ENCODE results near the gene RBM23. TPM values are rescaled to one million over a fixed set of nuclear protein-coding genes. Genes with fewer than 3 reads are reported as not detected.

RBM23 gene
- total and polyA plus RNA-seq, 9 of the 15 experiments (the other 6 are each of a cell fraction or from before 2014, with no cell fraction given), result 46.0 to 102 (median 58.5) TPM

DNA sequence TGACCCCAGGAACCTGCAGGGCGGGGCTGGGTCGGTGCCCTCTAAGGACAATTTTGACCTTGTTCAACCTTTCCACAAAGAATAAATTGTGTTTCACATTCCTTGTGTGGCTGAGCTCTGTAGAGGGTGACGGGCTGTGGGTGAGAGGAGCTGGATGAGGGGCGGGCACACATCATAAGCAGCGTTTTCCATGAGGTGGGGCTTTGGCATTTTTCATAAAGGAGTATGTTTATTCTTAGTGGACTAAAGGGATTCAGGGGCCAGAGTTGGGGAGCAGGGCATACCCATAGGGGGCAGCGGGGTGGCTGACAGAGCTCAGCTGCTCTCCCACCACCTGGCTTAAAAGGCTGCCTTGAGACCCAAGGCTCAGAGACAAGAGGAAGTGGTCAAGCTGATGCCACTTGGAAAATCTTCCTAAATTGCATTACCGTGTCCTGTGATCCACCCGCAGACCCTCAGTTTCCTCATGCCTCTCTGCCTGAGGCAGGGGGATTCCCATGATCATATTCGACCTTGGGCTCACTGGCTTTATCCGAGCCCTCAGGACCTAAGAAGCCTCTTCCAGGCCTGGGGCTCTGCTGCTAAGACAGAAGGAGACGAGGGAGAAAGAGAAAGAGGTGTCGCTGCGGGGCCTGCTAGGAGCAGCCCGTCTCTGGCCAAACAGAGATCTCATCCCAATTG is 71.1 kb downstream of the RBM23 start:
- Histone ChIP-seq H3K27me3 (ENCODE audit: control insufficient read depth in 2 of 2, insufficient read depth in 2 of 2, low read length in 2 of 2) (no peaks in the 10 kb centered on the region), H3K9ac (ENCODE audit: insufficient read depth in 1 of 2, low read depth in 2 of 2, low read length in 2 of 2) (peak overlapping the region in 1 of 2 experiments; percentile 53; a peak in 1 of 4 replicates)
- 0 out of 2 replicates have a peak, but pooled peaks have one; percentile 12 for TF ChIP-seq SPI1 (IDR thresholded peaks at IDR 0.05; ENCODE audit: borderline replicate concordance, low read depth, low read length)
- TF ChIP-seq, protein P1, sequence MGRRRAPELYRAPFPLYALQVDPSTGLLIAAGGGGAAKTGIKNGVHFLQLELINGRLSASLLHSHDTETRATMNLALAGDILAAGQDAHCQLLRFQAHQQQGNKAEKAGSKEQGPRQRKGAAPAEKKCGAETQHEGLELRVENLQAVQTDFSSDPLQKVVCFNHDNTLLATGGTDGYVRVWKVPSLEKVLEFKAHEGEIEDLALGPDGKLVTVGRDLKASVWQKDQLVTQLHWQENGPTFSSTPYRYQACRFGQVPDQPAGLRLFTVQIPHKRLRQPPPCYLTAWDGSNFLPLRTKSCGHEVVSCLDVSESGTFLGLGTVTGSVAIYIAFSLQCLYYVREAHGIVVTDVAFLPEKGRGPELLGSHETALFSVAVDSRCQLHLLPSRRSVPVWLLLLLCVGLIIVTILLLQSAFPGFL (CRISPR knock-in tag; IDR thresholded peaks at IDR 0.05), result no peak
- no peak for TF ChIP-seq TBL1XR1 (IDR thresholded peaks at IDR 0.05; ENCODE audit: low read length in 2 of 2)
- TF ChIP-seq, protein P2, sequence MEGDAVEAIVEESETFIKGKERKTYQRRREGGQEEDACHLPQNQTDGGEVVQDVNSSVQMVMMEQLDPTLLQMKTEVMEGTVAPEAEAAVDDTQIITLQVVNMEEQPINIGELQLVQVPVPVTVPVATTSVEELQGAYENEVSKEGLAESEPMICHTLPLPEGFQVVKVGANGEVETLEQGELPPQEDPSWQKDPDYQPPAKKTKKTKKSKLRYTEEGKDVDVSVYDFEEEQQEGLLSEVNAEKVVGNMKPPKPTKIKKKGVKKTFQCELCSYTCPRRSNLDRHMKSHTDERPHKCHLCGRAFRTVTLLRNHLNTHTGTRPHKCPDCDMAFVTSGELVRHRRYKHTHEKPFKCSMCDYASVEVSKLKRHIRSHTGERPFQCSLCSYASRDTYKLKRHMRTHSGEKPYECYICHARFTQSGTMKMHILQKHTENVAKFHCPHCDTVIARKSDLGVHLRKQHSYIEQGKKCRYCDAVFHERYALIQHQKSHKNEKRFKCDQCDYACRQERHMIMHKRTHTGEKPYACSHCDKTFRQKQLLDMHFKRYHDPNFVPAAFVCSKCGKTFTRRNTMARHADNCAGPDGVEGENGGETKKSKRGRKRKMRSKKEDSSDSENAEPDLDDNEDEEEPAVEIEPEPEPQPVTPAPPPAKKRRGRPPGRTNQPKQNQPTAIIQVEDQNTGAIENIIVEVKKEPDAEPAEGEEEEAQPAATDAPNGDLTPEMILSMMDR (IDR thresholded peaks at IDR 0.05 in 2 of 3, conservative IDR thresholded peaks at IDR 0.05 in 1 of 3; ENCODE audit: insufficient read depth in 2 of 3, low read depth in 1 of 3, low read length in 3 of 3), result peak in 2 of 3 experiments; percentile 21 to 24; a peak in 2 of 6 replicates
- no peak for TF ChIP-seq EGR1 (conservative IDR thresholded peaks at IDR 0.05)
- no peak for TF ChIP-seq U2AF2 (optimal IDR thresholded peaks at IDR 0.05; ENCODE audit: low read depth, low read length)
- TF ChIP-seq ZZZ3 (IDR thresholded peaks at IDR 0.05), result no peak
- TF ChIP-seq JUND (IDR thresholded peaks at IDR 0.05; ENCODE audit: borderline replicate concordance, low read depth, low read length), result no peak
- TF ChIP-seq JUND (tag; IDR thresholded peaks at IDR 0.05; ENCODE audit: borderline replicate concordance, low read depth, low read length), result no peak
- no peak for TF ChIP-seq ZNF140 (CRISPR knock-in tag; IDR thresholded peaks at IDR 0.05)
- no peak for TF ChIP-seq E2F5 (CRISPR knock-in tag; IDR thresholded peaks at IDR 0.05)
- no peak for TF ChIP-seq HDAC3 (IDR thresholded peaks at IDR 0.05; ENCODE audit: borderline replicate concordance, partially characterized antibody)
- TF ChIP-seq HNRNPH1 (optimal IDR thresholded peaks at IDR 0.05; ENCODE audit: low read depth, low read length), result no peak
- TF ChIP-seq NBN (IDR thresholded peaks at IDR 0.05; ENCODE audit: low read depth), result no peak
- TF ChIP-seq, protein P3, sequence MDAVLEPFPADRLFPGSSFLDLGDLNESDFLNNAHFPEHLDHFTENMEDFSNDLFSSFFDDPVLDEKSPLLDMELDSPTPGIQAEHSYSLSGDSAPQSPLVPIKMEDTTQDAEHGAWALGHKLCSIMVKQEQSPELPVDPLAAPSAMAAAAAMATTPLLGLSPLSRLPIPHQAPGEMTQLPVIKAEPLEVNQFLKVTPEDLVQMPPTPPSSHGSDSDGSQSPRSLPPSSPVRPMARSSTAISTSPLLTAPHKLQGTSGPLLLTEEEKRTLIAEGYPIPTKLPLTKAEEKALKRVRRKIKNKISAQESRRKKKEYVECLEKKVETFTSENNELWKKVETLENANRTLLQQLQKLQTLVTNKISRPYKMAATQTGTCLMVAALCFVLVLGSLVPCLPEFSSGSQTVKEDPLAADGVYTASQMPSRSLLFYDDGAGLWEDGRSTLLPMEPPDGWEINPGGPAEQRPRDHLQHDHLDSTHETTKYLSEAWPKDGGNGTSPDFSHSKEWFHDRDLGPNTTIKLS (IDR thresholded peaks at IDR 0.05; ENCODE audit: borderline replicate concordance, low read depth), result no peak
- TF ChIP-seq ZNF830 (CRISPR knock-in tag; IDR thresholded peaks at IDR 0.05), result no peak

More for the DNA sequence above, 71.1 kb downstream of the RBM23 start:
- in situ Hi-C loops (cut with MboI), result loop anchor here (10.0 kb wide), 2 partner anchors 193 to 283 kb away; no protein-coding TSS in a partner anchor
- BruUV-seq (replicated peaks), result no TSS peak
- ChIA-PET POLR2A (interaction anchor here (0.5 to 1.3 kb wide), 4 partner anchors 13 to 48 kb away, joined by 3 read pairs; no protein-coding TSS in a partner anchor), CTCF (ENCODE audit: low intra/inter-chr PET ratio) (no interaction called here)
- no peak overlapping the region for H3K27ac ChIP-seq (ENCODE audit: extremely low read depth, low read depth, low read length)
- no peak overlapping the region for H3K4me3 ChIP-seq
- FAIRE-seq, result no peak
- peak; percentile 30; the same call in 2 of the 3 replicates for ATAC-seq
- no peaks in the 10 kb centered on the region for H3K36me3 ChIP-seq (ENCODE audit: control insufficient read depth, insufficient read depth, low read length)
- intact Hi-C loops (cut with micrococcal nuclease), result no loop called here
- no peak overlapping the region for H3K4me2 ChIP-seq (ENCODE audit: insufficient read depth, low read length)
- H3K9me3 ChIP-seq (replicated peaks; ENCODE audit: control insufficient read depth, insufficient read depth, low read depth, low read length), result no peaks in the 10 kb centered on the region
- peak overlapping the region; percentile 22 for H2AFZ ChIP-seq (ENCODE audit: low read depth, low read length)
- peaks cover 5 to 27% of the 10 kb centered on the region in 2 experiments; a peak in 3 of 5 replicates for H3K4me1 ChIP-seq (replicated peaks in 1 of 2; ENCODE audit: control insufficient read depth in 2 of 2, insufficient read depth in 2 of 2, low read length in 2 of 2)
- WGBS (ENCODE audit: insufficient coverage, low coverage, missing lambda C conversion rate), result 74% methylated on average over 11 of the region's 14 CpGs
- DNase-seq (ENCODE audit: extremely low read depth in 1 of 4, low spot score in 3 of 4), result no peak
- no peaks in the 10 kb centered on the region for H3K9me1 ChIP-seq (ENCODE audit: control insufficient read depth, insufficient read depth, low read length)
- no peaks in the 10 kb centered on the region for H3K79me2 ChIP-seq (ENCODE audit: control insufficient read depth, insufficient read depth, low read length)
- H4K20me1 ChIP-seq (replicated peaks; ENCODE audit: control insufficient read depth, insufficient read depth, low read length), result no peaks in the 10 kb centered on the region

All from K562 (cell line).